GM21381 (cell line): ENCODE data around the gene HCN2.
"Not testable (repeated sequence)": the region's sequence is repeated elsewhere in the genome, so short reads cannot be mapped to it uniquely, and the experiment has no call there.

Experiments used
- ATAC-seq: cut with Tn5 transposase; IDR thresholded peaks from one replicate; pipeline ENCODE4 v1.9.1; 2021; ENCODE audit warnings: mild to moderate bottlenecking, moderate library complexity; ENCODE audit not compliant: unreplicated experiment

The HCN2 gene

GRCh38 chr19:617551-618246, 28.0 kb downstream of the HCN2 start:
- no peak for ATAC-seq

- no peak for ATAC-seq
These were observed 28.6 kb downstream of the HCN2 start for GRCh38 chr19:618247-618619.

- no peak for ATAC-seq
These were observed 29.1 kb downstream of the HCN2 start for GRCh38 chr19:618674-619285.

- no peak for ATAC-seq
These were observed 29.8 kb downstream of the HCN2 start for GRCh38 chr19:619286-620002.

GRCh38 chr19:620166-620862, 30.6 kb downstream of the HCN2 start:
- ATAC-seq, result no peak

GRCh38 chr19:621191-621590, 31.5 kb downstream of the HCN2 start:
- not testable (repeated sequence) for ATAC-seq

GRCh38 chr19:621819-622218, 32.1 kb downstream of the HCN2 start:
- ATAC-seq, result no peak

- no peak for ATAC-seq
These were observed 33.0 kb downstream of the HCN2 start for GRCh38 chr19:622666-623065.

- no peak for ATAC-seq
These were observed 33.7 kb downstream of the HCN2 start for GRCh38 chr19:623175-623916.

GRCh38 chr19:623974-624373, 34.3 kb downstream of the HCN2 start:
- ATAC-seq, result no peak

GRCh38 chr19:624433-625109, 34.9 kb downstream of the HCN2 start:
- ATAC-seq, result no peak

GRCh38 chr19:625257-625656, 35.6 kb downstream of the HCN2 start:
- no peak for ATAC-seq

GRCh38 chr19:626566-626965, 36.9 kb downstream of the HCN2 start:
- not testable (repeated sequence) for ATAC-seq

- ATAC-seq, result no peak
These were observed 38.5 kb downstream of the HCN2 start for GRCh38 chr19:628168-628567.

GRCh38 chr19:629515-629914, 39.8 kb downstream of the HCN2 start:
- not testable (repeated sequence) for ATAC-seq

- no peak for ATAC-seq
These were observed 40.5 kb downstream of the HCN2 start for GRCh38 chr19:629961-630714.

- ATAC-seq, result peak; percentile 11
These were observed 42.9 kb downstream of the HCN2 start for GRCh38 chr19:632579-633067.

GRCh38 chr19:633068-633785, 43.5 kb downstream of the HCN2 start, which contains the start of gene POLRMT:
POLRMT (minus strand) TSS chr19:633537; CDS start chr19:633512, 25 bp downstream.
- peak; percentile 76 for ATAC-seq
